HepG2 (cell line): ENCODE results near the gene HDAC5. TPM values are rescaled to one million over a fixed set of nuclear protein-coding genes. Genes with fewer than 3 reads are reported as not detected.

ENCODE experiments used
- ARID2 ChIP-seq: sonication (generic); formaldehyde crosslinking; IDR thresholded peaks from 2 replicates; pipeline ENCODE4 v1.8.1; 2022; ENCODE audit warnings: mild to moderate bottlenecking, missing genetic modification reagents, borderline replicate concordance
- CREM ChIP-seq, 2 experiments: sonication (generic) in 1 of 2; formaldehyde crosslinking in 1 of 2; IDR thresholded peaks; 2 replicates each; pipeline versions ENCODE4 v1.4.0 to v1.6.1; 2016 to 2020; ENCODE audit warnings: antibody characterized with exemption in 1 of 2, mild to moderate bottlenecking in 1 of 2, missing genetic modification reagents in 1 of 2
- ELF1 ChIP-seq: sonication (generic); formaldehyde crosslinking; IDR thresholded peaks from 2 replicates; pipeline ENCODE4 v1.4.0; 2020; ENCODE audit warnings: missing genetic modification reagents
- FIP1L1 ChIP-seq: fragments of 200-400 bp; formaldehyde crosslinking; IDR thresholded peaks from 2 replicates; pipeline ENCODE4 v1.6.1; 2018; ENCODE audit warnings: low read depth, mild to moderate bottlenecking, low read length, moderate library complexity, borderline replicate concordance; ENCODE audit not compliant: insufficient read depth
- PCBP1 ChIP-seq: fragments of 200-400 bp; formaldehyde crosslinking; IDR thresholded peaks from 2 replicates; pipeline ENCODE4 v1.6.1; 2017; ENCODE audit warnings: mild to moderate bottlenecking, low read depth, low read length, borderline replicate concordance
- PITX1 ChIP-seq: sonication (generic); formaldehyde crosslinking; IDR thresholded peaks from 2 replicates; pipeline ENCODE4 v1.5.1; 2020; ENCODE audit warnings: mild to moderate bottlenecking, missing genetic modification reagents
- PPARG ChIP-seq: conservative IDR thresholded peaks from 2 replicates; pipeline ENCODE4 v1.6.1; 2016; ENCODE audit warnings: missing biosample characterization, missing genetic modification reagents
- RARG ChIP-seq: sonication (generic); formaldehyde crosslinking; IDR thresholded peaks from 2 replicates; pipeline ENCODE4 v1.4.0; 2020; ENCODE audit warnings: low read depth, mild to moderate bottlenecking, missing genetic modification reagents
- RBM39 ChIP-seq: fragments of 200-400 bp; formaldehyde crosslinking; IDR thresholded peaks from one replicate; pipeline ENCODE4 v1.6.1; 2018; ENCODE audit warnings: antibody characterized with exemption, mild to moderate bottlenecking, low read depth, low read length; ENCODE audit not compliant: poor library complexity, severe bottlenecking
- STAT5B ChIP-seq: sonication (generic); formaldehyde crosslinking; IDR thresholded peaks from 2 replicates; pipeline ENCODE4 v1.4.0; 2020; ENCODE audit warnings: missing genetic modification reagents
- TEAD3 ChIP-seq: optimal IDR thresholded peaks from 2 replicates; pipeline ENCODE3; 2016; ENCODE audit warnings: borderline replicate concordance
- THAP11 ChIP-seq: IDR thresholded peaks from 2 replicates; pipeline ENCODE4 v1.6.1; 2016; ENCODE audit warnings: missing biosample characterization, missing genetic modification reagents
- ZBTB33 ChIP-seq: sonication (generic); formaldehyde crosslinking; IDR thresholded peaks from 2 replicates; pipeline ENCODE4 v1.4.0; 2020; ENCODE audit warnings: missing genetic modification reagents
- ZFP90 ChIP-seq: sonication (generic); formaldehyde crosslinking; IDR thresholded peaks from 2 replicates; pipeline ENCODE4 v1.8.0; 2022; ENCODE audit warnings: missing genetic modification reagents, mild to moderate bottlenecking, inconsistent platforms, borderline replicate concordance
- ZKSCAN5 ChIP-seq: sonication (generic); formaldehyde crosslinking; IDR thresholded peaks from 2 replicates; pipeline ENCODE4 v1.5.1; 2020; ENCODE audit warnings: mild to moderate bottlenecking, missing genetic modification reagents
- ZNF224 ChIP-seq: sonication (generic); formaldehyde crosslinking; IDR thresholded peaks from 2 replicates; pipeline ENCODE4 v1.5.0; 2020; ENCODE audit warnings: mild to moderate bottlenecking, missing genetic modification reagents
- ZNF292 ChIP-seq: sonication (generic); formaldehyde crosslinking; IDR thresholded peaks from 2 replicates; pipeline ENCODE4 v1.8.1; 2022; ENCODE audit warnings: mild to moderate bottlenecking, low read depth, missing genetic modification reagents, borderline replicate concordance
- ZNF333 ChIP-seq: sonication (generic); formaldehyde crosslinking; IDR thresholded peaks from 2 replicates; pipeline ENCODE4 v1.4.0; 2020; ENCODE audit warnings: mild to moderate bottlenecking, missing genetic modification reagents, borderline replicate concordance
- ZNF367 ChIP-seq: sonication (generic); formaldehyde crosslinking; IDR thresholded peaks from 2 replicates; pipeline ENCODE4 v1.4.0; 2020; ENCODE audit warnings: missing genetic modification reagents, borderline replicate concordance
- ZNF382 ChIP-seq: sonication (generic); formaldehyde crosslinking; IDR thresholded peaks from 2 replicates; pipeline ENCODE4 v1.5.0; 2020; ENCODE audit warnings: missing genetic modification reagents, mild to moderate bottlenecking, borderline replicate concordance
- ZNF451 ChIP-seq: sonication (generic); formaldehyde crosslinking; IDR thresholded peaks from 2 replicates; pipeline ENCODE4 v1.5.0; 2020; ENCODE audit warnings: mild to moderate bottlenecking, missing genetic modification reagents
- ZNF550 ChIP-seq: sonication (generic); formaldehyde crosslinking; IDR thresholded peaks from 2 replicates; pipeline ENCODE4 v1.4.0; 2020; ENCODE audit warnings: mild to moderate bottlenecking, missing genetic modification reagents, borderline replicate concordance
- ZNF597 ChIP-seq: sonication (generic); formaldehyde crosslinking; IDR thresholded peaks from 2 replicates; pipeline ENCODE4 v1.5.0; 2020; ENCODE audit warnings: missing genetic modification reagents
- ZNF737 ChIP-seq: sonication (generic); formaldehyde crosslinking; IDR thresholded peaks from 2 replicates; pipeline ENCODE4 v1.5.0; 2020; ENCODE audit warnings: missing genetic modification reagents, mild to moderate bottlenecking, borderline replicate concordance
- ZNF766 ChIP-seq: sonication (generic); formaldehyde crosslinking; IDR thresholded peaks from 2 replicates; pipeline ENCODE4 v1.5.0; 2020; ENCODE audit warnings: missing genetic modification reagents, borderline replicate concordance
- ZNF816 ChIP-seq: sonication (generic); formaldehyde crosslinking; IDR thresholded peaks from 2 replicates; pipeline ENCODE4 v1.8.0; 2022; ENCODE audit warnings: missing genetic modification reagents, mild to moderate bottlenecking, borderline replicate concordance
- ZNF850 ChIP-seq: sonication (generic); formaldehyde crosslinking; conservative IDR thresholded peaks from 2 replicates; pipeline ENCODE4 v1.9.0; 2021; ENCODE audit warnings: mild to moderate bottlenecking, missing genetic modification reagents
- polyA plus RNA-seq, 8 experiments: library from polyadenylated mRNA; depleted of rRNA in 3 of 8; stranded (reverse) in 7 of 8; unstranded in 1 of 8; fragments of >200 nt; fragmentation: Illumina TruSeq in 4 of 8; extraction: Trizol in 4 of 8; gene quantifications; 2 replicates each; pipeline versions ENCODE4 v1.2.1 to v1.2.3, GENCODE V29; 2011 to 2016; ENCODE audit warnings: low read depth in 4 of 8, missing spikeins in 1 of 8, mixed read lengths in 1 of 8; ENCODE audit not compliant: insufficient read depth in 1 of 8
- total RNA-seq, 5 experiments: library from RNA; depleted of rRNA; stranded (reverse); fragments of >200 nt; fragmentation: Illumina TruSeq; extraction: Trizol; gene quantifications; 2 replicates each; pipeline ENCODE4 v1.2.3, GENCODE V29; 2016; ENCODE audit warnings: low read depth in 1 of 5

HDAC5 gene
- total and polyA plus RNA-seq, 2 of the 13 experiments (the other 11 are each of a cell fraction or from before 2014, with no cell fraction given), result 46.4 to 85.4 TPM

GRCh38 chr17:44110823-44111633, 12.4 kb downstream of the HDAC5 start (continued):
- TF ChIP-seq ZBTB33 (CRISPR knock-in tag) (peak; percentile 36; the same call in 1 of the 2 replicates), ARID2 (CRISPR knock-in tag) (no peak), CREM (IDR thresholded peaks at IDR 0.05) (peak; percentile 83), CREM (CRISPR knock-in tag; IDR thresholded peaks at IDR 0.05) (no peak), PCBP1 (peak; percentile 97), ZNF850 (CRISPR knock-in tag) (0 out of 2 replicates have a peak, but pooled peaks have one; percentile 32), ZNF766 (0 out of 2 replicates have a peak, but pooled peaks have one; percentile 68), RBM39 (peak; percentile 99), ZNF737 (no peak; the same call in 1 of the 2 replicates), ZNF550 (0 out of 2 replicates have a peak, but pooled peaks have one; percentile 49), ZNF451 (CRISPR knock-in tag) (peak; percentile 99), ZNF382 (CRISPR knock-in tag) (no peak), PPARG (peak; percentile 85; the same call in 1 of the 2 replicates), ZKSCAN5 (CRISPR knock-in tag) (no peak), PITX1 (CRISPR knock-in tag) (peak; percentile 95), ZNF292 (peak; percentile 99), TEAD3 (CRISPR knock-in tag) (peak; percentile 84), ZFP90 (peak; percentile 98), ELF1 (CRISPR knock-in tag) (peak; percentile 82), THAP11 (peak; percentile 82), ZNF367 (CRISPR knock-in tag) (no peak), ZNF224 (peak; percentile 96; the same call in 1 of the 2 replicates), ZNF597 (no peak), STAT5B (CRISPR knock-in tag) (no peak), ZNF816 (CRISPR knock-in tag) (no peak), ZNF333 (CRISPR knock-in tag) (peak; percentile 87; the same call in 1 of the 2 replicates), RARG (CRISPR knock-in tag) (peak; percentile 77; the same call in 1 of the 2 replicates), FIP1L1 (peak; percentile 65; the same call in 1 of the 2 replicates)
